ENCODE results near the gene LTB.

The LTB gene

DNA sequence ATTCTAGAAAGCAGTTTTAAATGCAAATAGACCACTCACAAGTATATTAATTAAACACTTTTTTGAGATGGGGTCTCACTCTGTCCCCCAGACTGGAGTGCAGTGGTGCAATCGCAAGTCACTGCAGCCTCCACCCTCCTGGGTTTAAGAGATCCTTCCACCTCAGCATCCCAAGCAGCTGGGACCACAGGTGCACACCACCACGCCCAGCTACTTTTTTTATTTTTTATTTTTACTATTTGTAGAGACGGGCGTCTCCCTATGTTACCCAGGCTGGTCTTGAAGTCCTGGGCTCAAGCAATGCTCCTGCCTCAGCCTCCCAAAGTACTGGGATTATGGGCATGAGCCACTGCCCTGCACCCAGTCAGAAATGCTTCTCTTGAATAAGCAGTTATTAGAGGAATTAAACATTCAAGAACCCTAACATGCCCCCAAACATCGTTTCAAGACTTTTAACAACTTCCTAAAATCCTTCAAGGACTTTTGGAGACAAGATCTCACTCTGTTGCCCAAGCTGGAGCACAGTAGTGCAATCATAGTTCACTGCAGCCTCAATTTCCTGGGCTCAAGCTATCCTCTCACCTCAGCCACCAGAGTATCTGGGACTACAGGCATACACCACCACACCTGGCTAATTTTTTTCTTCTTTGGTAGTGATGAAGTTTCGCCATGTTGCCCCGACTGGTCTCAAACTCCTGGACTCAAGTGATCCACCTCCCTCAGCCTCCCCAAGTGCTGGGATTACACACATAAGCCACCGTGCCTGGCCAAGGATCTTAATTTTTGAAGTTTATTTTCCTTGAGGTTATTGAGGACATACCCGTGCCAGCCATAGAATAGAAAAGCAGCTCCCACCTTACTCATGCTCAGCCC, 50.2 kb downstream of the LTB start:
- DNase-seq, result no peak

DNA sequence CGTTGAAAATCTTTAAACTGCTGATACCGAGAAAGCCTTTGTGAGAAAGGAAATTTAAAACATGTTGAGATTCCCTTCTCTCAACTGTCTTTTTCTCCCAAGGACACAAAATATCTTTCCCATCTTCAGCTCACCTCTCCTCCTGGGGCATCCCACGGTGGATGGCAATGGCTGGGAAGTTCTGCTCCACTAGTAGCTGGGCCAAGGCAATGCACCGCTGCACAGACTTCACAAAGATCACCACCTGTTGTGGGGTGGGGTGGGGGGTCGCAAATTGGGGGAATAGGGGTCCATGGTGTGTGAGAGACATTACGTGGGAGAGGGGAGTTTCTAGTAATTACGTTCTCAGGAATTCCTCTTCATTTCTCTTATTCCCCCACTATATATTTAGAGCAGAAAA, 51.1 kb downstream of the LTB start:
- no peak for DNase-seq

DNA sequence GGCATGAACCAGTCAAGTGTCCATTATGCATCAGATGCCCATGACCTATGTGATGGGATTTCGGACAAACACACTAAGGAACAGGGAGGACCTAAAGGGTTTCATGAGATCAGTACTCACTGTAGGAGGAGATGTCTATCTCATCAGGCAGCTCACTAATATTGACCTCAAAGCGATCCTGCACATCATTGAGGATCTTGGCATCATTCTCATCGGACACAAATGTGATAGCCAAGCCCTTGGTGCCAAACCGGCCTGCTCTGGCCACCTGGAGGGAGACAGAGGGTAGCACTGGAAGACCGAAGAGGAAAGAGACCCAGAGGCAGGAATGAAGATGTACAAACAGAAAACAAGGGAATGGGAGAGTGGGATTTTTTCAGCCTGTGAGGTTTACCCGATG, 51.6 kb downstream of the LTB start:
- DNase-seq, result no peak

Measured in hypothalamus (tissue), 51 donors.